C1 segment of cervical spinal cord (tissue), 14 donors: ENCODE results near the gene MYRF.

Experiments used
- DNase-seq, 14 donors: peaks; one replicate each; lab custom pipeline; 2025; lab: John Stamatoyannopoulos, UW

The MYRF gene

GRCh38 chr11:61815790-61816735 is 63.6 kb downstream of the MYRF start:
- peak in 12 of 14 donors; percentile 50 to 85 (median 72) for DNase-seq

- DNase-seq, result peak; percentile 19 to 94 (median 82)
These were observed 64.5 kb downstream of the MYRF start, which contains the start of gene FADS1 for GRCh38 chr11:61816736-61817455. Gene FADS1, minus strand, starts transcription at chr11:61817003. Its CDS starts 74 bp downstream, at chr11:61816929.

GRCh38 chr11:61817471-61818202 is 65.2 kb downstream of the MYRF start:
- peak in 1 of 14 donors; percentile 19 for DNase-seq

- no peak for DNase-seq
These were observed 67.7 kb downstream of the MYRF start for GRCh38 chr11:61820174-61820573.

GRCh38 chr11:61826930-61827570 is 74.6 kb downstream of the MYRF start:
- DNase-seq, result peak in 3 of 14 donors; percentile 57 to 76 (median 69)

- DNase-seq, result peak; percentile 28 to 95 (median 87)
These were observed 75.3 kb downstream of the MYRF start, which contains the start of gene FADS2 for GRCh38 chr11:61827571-61828378. Gene FADS2, plus strand, starts transcription at chr11:61828300. Its CDS starts 91 bp downstream, at chr11:61828391.

- DNase-seq, result peak in 2 of 14 donors; percentile 51 to 52
These were observed 75.9 kb downstream of the MYRF start for GRCh38 chr11:61828379-61828628.

GRCh38 chr11:61828629-61829407 is 76.4 kb downstream of the MYRF start:
- peak in 8 of 14 donors; percentile 18 to 66 (median 49) for DNase-seq

GRCh38 chr11:61829806-61830205 is 77.4 kb downstream of the MYRF start:
- no peak for DNase-seq

GRCh38 chr11:61830237-61831105 is 78.0 kb downstream of the MYRF start:
- DNase-seq, result no peak

GRCh38 chr11:61832207-61832606 is 79.8 kb downstream of the MYRF start:
- DNase-seq, result no peak

- no peak for DNase-seq
These were observed 80.3 kb downstream of the MYRF start for GRCh38 chr11:61832754-61833153.

GRCh38 chr11:61833471-61833870 is 81.0 kb downstream of the MYRF start:
- no peak for DNase-seq

- DNase-seq, result no peak
These were observed 81.5 kb downstream of the MYRF start for GRCh38 chr11:61833926-61834277.

- DNase-seq, result peak in 10 of 14 donors; percentile 10 to 78 (median 51)
These were observed 82.0 kb downstream of the MYRF start for GRCh38 chr11:61834278-61835048.

GRCh38 chr11:61836193-61836592 is 83.8 kb downstream of the MYRF start:
- DNase-seq, result no peak

- no peak for DNase-seq
These were observed 85.1 kb downstream of the MYRF start for GRCh38 chr11:61837411-61838005.
